Astrocyte of the hippocampus (primary cell): ENCODE measurements around the gene RLIM.

Source experiments
- DNase-seq: peaks from one replicate; pipeline ENCODE4 v3.0.0; 2011; ENCODE audit warnings: low read depth, low spot score

The RLIM gene

GRCh38 chrX:74536832-74537371, 77.5 kb downstream of the RLIM start:
- peak; percentile 34 for DNase-seq

DNA sequence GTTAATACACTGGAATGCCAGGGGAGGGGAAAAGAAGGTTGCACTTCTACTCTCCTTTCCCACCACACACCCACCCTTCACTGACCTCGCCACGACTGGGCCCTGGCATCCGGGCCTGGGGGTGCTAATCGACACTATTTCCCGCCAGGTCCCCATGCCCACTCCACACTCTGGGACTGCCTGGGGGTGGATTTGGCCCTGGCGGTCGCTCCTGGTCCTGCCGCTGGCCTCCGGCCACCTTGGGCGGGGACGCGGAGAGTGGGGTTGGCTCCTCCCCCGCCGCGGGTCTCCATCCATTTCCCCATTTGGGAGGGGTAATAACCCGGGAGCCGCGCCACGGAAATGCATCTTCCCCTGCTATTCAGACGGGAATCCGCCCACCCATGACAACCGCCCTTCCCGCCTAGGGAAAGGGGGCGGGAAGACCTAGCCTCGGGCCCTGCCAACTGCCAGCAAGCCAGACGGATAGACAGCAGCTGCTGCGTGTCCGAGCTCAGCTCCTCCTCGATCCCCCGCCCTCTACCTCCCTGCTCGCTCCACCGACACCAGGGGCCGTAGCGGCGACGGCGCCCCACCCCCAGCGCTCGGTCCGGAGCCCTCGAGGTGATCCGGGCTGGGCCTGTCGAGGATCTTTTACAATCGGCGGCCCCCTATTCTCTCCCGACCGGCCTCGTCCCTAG, 78.1 kb downstream of the RLIM start:
- DNase-seq: peak; percentile 83

- DNase-seq: peak; percentile 65
Measured at GRCh38 chrX:74535408-74536151, 78.8 kb downstream of the RLIM start.
